Neuronal stem cell (in vitro differentiated cells): ENCODE data around the gene FLT1.

ENCODE experiments used
- DNase-seq: peaks from one replicate; pipeline ENCODE4 v3.0.0-alpha.2; 2013; ENCODE audit warnings: low spot score
- H2AFZ ChIP-seq: one replicate; pipeline ENCODE4 v1.6.1; 2013; ENCODE audit warnings: mild to moderate bottlenecking, low read length, inconsistent platforms
- H2AK5ac ChIP-seq: 2 replicates; pipeline ENCODE4 v1.6.1; 2013; ENCODE audit warnings: low read depth, mild to moderate bottlenecking, inconsistent platforms, low read length, moderate library complexity, mixed read lengths
- H2BK120ac ChIP-seq: 2 replicates; pipeline ENCODE4 v1.6.1; 2013; ENCODE audit warnings: low read depth, mild to moderate bottlenecking, inconsistent platforms, low read length, moderate library complexity, mixed read lengths
- H2BK12ac ChIP-seq: one replicate; pipeline ENCODE4 v1.6.1; 2013; ENCODE audit warnings: low read length, inconsistent platforms
- H2BK15ac ChIP-seq: 2 replicates; pipeline ENCODE4 v1.6.1; 2013; ENCODE audit warnings: mild to moderate bottlenecking, low read length, inconsistent platforms, mixed read lengths
- H2BK5ac ChIP-seq: one replicate; pipeline ENCODE4 v1.6.1; 2013; ENCODE audit warnings: inconsistent platforms, mild to moderate bottlenecking, low read length, moderate library complexity
- H3K14ac ChIP-seq: one replicate; pipeline ENCODE4 v1.6.1; 2013; ENCODE audit warnings: low read length, inconsistent platforms
- H3K18ac ChIP-seq: 2 replicates; pipeline ENCODE4 v1.6.1; 2013; ENCODE audit warnings: low read length, inconsistent platforms
- H3K23ac ChIP-seq: 2 replicates; pipeline ENCODE4 v1.6.1; 2013; ENCODE audit warnings: low read depth, mild to moderate bottlenecking, mixed read lengths, low read length, inconsistent platforms; ENCODE audit not compliant: poor library complexity
- H3K27ac ChIP-seq: replicated peaks from 3 replicates; pipeline ENCODE4 v1.5.1; 2013; ENCODE audit warnings: low read length, inconsistent platforms
- H3K27me3 ChIP-seq, 3 experiments: 2 replicates each; pipeline ENCODE4 v1.6.1; 2013; ENCODE audit warnings: low read length in 3 of 3, mild to moderate bottlenecking in 2 of 3, inconsistent platforms in 1 of 3, low read depth in 1 of 3, mixed read lengths in 1 of 3, moderate library complexity in 1 of 3; ENCODE audit not compliant: control insufficient read depth in 3 of 3, insufficient read depth in 3 of 3
- H3K36me3 ChIP-seq, 2 donors: replicated peaks in 1 of 2; 2 replicates each; pipeline ENCODE4 v1.6.1; 2013; ENCODE audit warnings: low read length in 2 of 2; ENCODE audit not compliant: control insufficient read depth in 2 of 2, insufficient read depth in 2 of 2
- H3K4ac ChIP-seq: 2 replicates; pipeline ENCODE4 v1.6.1; 2013; ENCODE audit warnings: inconsistent platforms, mild to moderate bottlenecking, low read length, moderate library complexity
- H3K4me1 ChIP-seq, 2 donors: 1 replicate in 1 of 2; 2 replicates in 1 of 2; pipeline ENCODE4 v1.6.1; 2013; ENCODE audit warnings: low read length in 2 of 2, low read depth in 1 of 2; ENCODE audit not compliant: control insufficient read depth in 2 of 2, insufficient read depth in 1 of 2
- H3K4me2 ChIP-seq: one replicate; pipeline ENCODE4 v1.6.1; 2013; ENCODE audit warnings: mild to moderate bottlenecking, low read length, inconsistent platforms; ENCODE audit not compliant: insufficient read depth, poor library complexity, severe bottlenecking
- H3K4me3 ChIP-seq, 2 donors: 2 replicates each; pipeline ENCODE4 v1.5.1; 2013; ENCODE audit warnings: low read length in 2 of 2, mild to moderate bottlenecking in 2 of 2, inconsistent platforms in 1 of 2, moderate library complexity in 1 of 2
- H3K79me1 ChIP-seq: one replicate; pipeline ENCODE4 v1.6.1; 2013; ENCODE audit warnings: low read depth, mild to moderate bottlenecking, inconsistent platforms, low read length, moderate library complexity
- H3K9ac ChIP-seq: one replicate; pipeline ENCODE4 v1.6.1; 2013; ENCODE audit warnings: mild to moderate bottlenecking, low read depth, low read length, inconsistent platforms; ENCODE audit not compliant: poor library complexity
- H3K9me3 ChIP-seq, 2 donors: replicated peaks in 1 of 2; 2 replicates each; pipeline versions ENCODE3 to v1.6.1; 2013; ENCODE audit warnings: low read length in 2 of 2, mild to moderate bottlenecking in 2 of 2, inconsistent platforms in 1 of 2, low read depth in 1 of 2, mixed read lengths in 1 of 2, moderate library complexity in 1 of 2; ENCODE audit not compliant: control insufficient read depth in 2 of 2, insufficient read depth in 1 of 2
- H4K8ac ChIP-seq: one replicate; pipeline ENCODE4 v1.6.1; 2013; ENCODE audit warnings: low read depth, mild to moderate bottlenecking, inconsistent platforms, low read length, moderate library complexity
- H4K91ac ChIP-seq: one replicate; pipeline ENCODE4 v1.6.1; 2013; ENCODE audit warnings: low read length, low read depth, mild to moderate bottlenecking, inconsistent platforms; ENCODE audit not compliant: poor library complexity
- WGBS, 2 donors: extraction: QIAGEN DNeasy Blood & Tissue Kit; methylation state at CpG; one replicate each; pipeline ENCODE4 v1.1.7; 2013; ENCODE audit warnings: missing lambda C conversion rate in 2 of 2, mixed read lengths in 1 of 2; ENCODE audit not compliant: insufficient read length in 2 of 2, insufficient replicate concordance in 1 of 2; ENCODE audit errors: extremely low coverage in 2 of 2; 5-methylcytosine and 5-hydroxymethylcytosine counted together

FLT1 gene

GRCh38 chr13:28338006-28338574 is 156.8 kb downstream of the FLT1 start:
- Histone ChIP-seq H4K91ac (no peak overlapping the region), H3K79me1 (no peaks in the 10 kb centered on the region), H4K8ac (no peak overlapping the region), H3K4me3 (no peak overlapping the region), H2BK120ac (no peak overlapping the region), H3K27ac (no peak overlapping the region), H2BK12ac (no peak overlapping the region), H3K4me1 (no peaks in the 10 kb centered on the region), H2BK5ac (no peak overlapping the region), H3K18ac (no peak overlapping the region), H2AFZ (no peak overlapping the region), H3K27me3 (peaks cover 0 to 45% (median 0%) of the 10 kb centered on the region in 3 experiments), H3K9ac (no peak overlapping the region), H2BK15ac (no peak overlapping the region), H3K14ac (no peak overlapping the region), H3K36me3 (no peaks in the 10 kb centered on the region), H3K4ac (no peak overlapping the region), H3K4me2 (no peak overlapping the region), H3K9me3 (no peaks in the 10 kb centered on the region), H3K23ac (no peak overlapping the region), H2AK5ac (no peak overlapping the region)
- DNase-seq = no peak
- no CpG with 5 or more reads among the region's 4 CpGs for WGBS, 2 donors

GRCh38 chr13:28337166-28338005 is 157.5 kb downstream of the FLT1 start:
- Histone ChIP-seq H2BK15ac (no peak overlapping the region), H2BK5ac (no peak overlapping the region), H4K8ac (no peak overlapping the region), H3K4ac (no peak overlapping the region), H2AK5ac (no peak overlapping the region), H3K14ac (no peak overlapping the region), H3K9me3 (no peaks in the 10 kb centered on the region), H2BK12ac (no peak overlapping the region), H2AFZ (no peak overlapping the region), H2BK120ac (no peak overlapping the region), H3K4me3 (no peak overlapping the region), H3K36me3 (no peaks in the 10 kb centered on the region), H3K79me1 (no peaks in the 10 kb centered on the region), H3K27ac (no peak overlapping the region), H3K18ac (no peak overlapping the region), H3K4me2 (no peak overlapping the region), H4K91ac (no peak overlapping the region), H3K27me3 (peaks cover 0 to 45% (median 0%) of the 10 kb centered on the region in 3 experiments), H3K9ac (no peak overlapping the region), H3K23ac (no peak overlapping the region), H3K4me1 (no peaks in the 10 kb centered on the region)
- no peak for DNase-seq
- WGBS, 2 donors = no CpG with 5 or more reads among the region's 4 CpGs

GRCh38 chr13:28336193-28336657 is 158.7 kb downstream of the FLT1 start:
- WGBS, 2 donors = no CpG with 5 or more reads among the region's 3 CpGs

GRCh38 chr13:28333204-28333881 is 161.6 kb downstream of the FLT1 start:
- H3K36me3 ChIP-seq = no peaks in the 10 kb centered on the region
- no peaks in the 10 kb centered on the region for H3K9me3 ChIP-seq
- no peak overlapping the region for H3K9ac ChIP-seq
- peaks cover 0 to 1% of the 10 kb centered on the region in 2 donors for H3K4me1 ChIP-seq
- no peak overlapping the region for H4K8ac ChIP-seq
- no peak overlapping the region for H3K4ac ChIP-seq
- no peak overlapping the region for H3K27ac ChIP-seq
- H3K4me2 ChIP-seq = no peak overlapping the region
- H2BK15ac ChIP-seq = no peak overlapping the region
- DNase-seq = no peak
- H2BK5ac ChIP-seq = no peak overlapping the region
- peaks cover 0 to 38% (median 0%) of the 10 kb centered on the region in 3 experiments for H3K27me3 ChIP-seq
- no peak overlapping the region for H3K23ac ChIP-seq
- H4K91ac ChIP-seq = no peak overlapping the region
- no peak overlapping the region for H2AFZ ChIP-seq
- no peak overlapping the region for H2AK5ac ChIP-seq
- H2BK12ac ChIP-seq = no peak overlapping the region
- WGBS, 2 donors = no CpG with 5 or more reads among the region's 2 CpGs
- H2BK120ac ChIP-seq = no peak overlapping the region
- no peak overlapping the region for H3K14ac ChIP-seq
- H3K79me1 ChIP-seq = no peaks in the 10 kb centered on the region
- no peak overlapping the region for H3K18ac ChIP-seq
- H3K4me3 ChIP-seq = no peak overlapping the region

More at GRCh38 chr13:28336193-28336657, 158.7 kb downstream of the FLT1 start:
- Histone ChIP-seq H3K4me1 (no peaks in the 10 kb centered on the region), H3K4me2 (no peak overlapping the region), H2BK12ac (no peak overlapping the region), H3K23ac (no peak overlapping the region), H3K18ac (no peak overlapping the region), H3K27me3 (peaks cover 0 to 42% (median 0%) of the 10 kb centered on the region in 3 experiments), H4K8ac (no peak overlapping the region), H3K4me3 (no peak overlapping the region), H3K36me3 (no peaks in the 10 kb centered on the region), H2BK15ac (no peak overlapping the region), H3K27ac (no peak overlapping the region), H2AK5ac (no peak overlapping the region), H2AFZ (no peak overlapping the region), H4K91ac (no peak overlapping the region), H2BK5ac (no peak overlapping the region), H3K14ac (no peak overlapping the region), H3K9me3 (no peaks in the 10 kb centered on the region), H3K4ac (no peak overlapping the region), H2BK120ac (no peak overlapping the region), H3K9ac (no peak overlapping the region), H3K79me1 (no peaks in the 10 kb centered on the region)
- DNase-seq = no peak
